ENCODE measurements around the gene SUN2.

GRCh38 chr22:38744981-38745380, 10.8 kb downstream of the SUN2 start:
- TF ChIP-seq ZFX (IDR thresholded peaks at IDR 0.05) (no peak), CTCF (conservative IDR thresholded peaks at IDR 0.05) (no peak)

Measured in C4-2B (cell line).